B cell (primary cell): ENCODE data around the gene FTO. TPM values are rescaled to one million over a fixed set of nuclear protein-coding genes. Genes with fewer than 3 reads are reported as not detected.
"Not testable (repeated sequence)": the region's sequence is repeated elsewhere in the genome, so short reads cannot be mapped to it uniquely, and the experiment has no call there.

Experiments used
- ATAC-seq: fragments of 200-7000 bp; cut with Tn5 transposase; one replicate; pipeline ENCODE4 v1.10.0; 2021; ENCODE audit warnings: low read depth, mild to moderate bottlenecking, moderate number of reproducible peaks, moderate library complexity
- CTCF ChIA-PET: fragments of 350-600 bp; sonication (Branson Sonifier 250); formaldehyde crosslinking; loops from one replicate; lab custom pipeline; 2021; ENCODE audit warnings: antibody characterized with exemption, inconsistent platforms; lab: Charles Lee
- POLR2A ChIA-PET: fragments of 350-600 bp; sonication (Branson Sonifier 250); formaldehyde crosslinking; loops from one replicate; lab custom pipeline; 2021; ENCODE audit warnings: antibody characterized with exemption; lab: Charles Lee
- DNase-seq: peaks from one replicate; pipeline ENCODE4 v3.0.0; 2013
- H2AFZ ChIP-seq: 2 replicates; pipeline ENCODE4 v1.6.1; 2012; ENCODE audit warnings: mild to moderate bottlenecking, low read depth, low read length; ENCODE audit not compliant: insufficient read depth, poor library complexity, severe bottlenecking
- H3K27ac ChIP-seq, 2 donors: 1 replicate in 1 of 2; 2 replicates in 1 of 2; pipeline ENCODE4 v1.5.1; 2012 to 2013; ENCODE audit warnings: low read length in 2 of 2, mild to moderate bottlenecking in 2 of 2, moderate library complexity in 1 of 2
- H3K27me3 ChIP-seq, 4 experiments: fragments of 200-600 bp in 1 of 4; sonication (generic) in 1 of 4; replicated peaks in 1 of 4; 1 replicate in 2 of 4; 2 replicates in 2 of 4; pipeline versions ENCODE4 v1.6.1 to v1.7.0; 2013 to 2016; ENCODE audit warnings: low read length in 3 of 4, mild to moderate bottlenecking in 2 of 4, mixed read lengths in 1 of 4, moderate library complexity in 1 of 4; ENCODE audit not compliant: insufficient read depth in 4 of 4, control insufficient read depth in 3 of 4; ENCODE audit errors: control extremely low read depth in 1 of 4
- H3K36me3 ChIP-seq, 2 experiments: replicated peaks in 1 of 2; 1 replicate in 1 of 2; 2 replicates in 1 of 2; pipeline versions ENCODE4 v1.6.1 to v1.7.1; 2013; ENCODE audit warnings: low read length in 1 of 2; ENCODE audit not compliant: insufficient read depth in 2 of 2, control insufficient read depth in 1 of 2; ENCODE audit errors: control extremely low read depth in 1 of 2, extremely low read depth in 1 of 2
- H3K4me1 ChIP-seq, 2 donors: fragments of 200-600 bp in 1 of 2; sonication (generic) in 1 of 2; 1 replicate in 1 of 2; 2 replicates in 1 of 2; pipeline versions ENCODE4 v1.5.1 to v1.6.1; 2013 to 2017; ENCODE audit warnings: low read length in 2 of 2; ENCODE audit not compliant: control insufficient read depth in 2 of 2, insufficient read depth in 2 of 2
- H3K4me2 ChIP-seq: replicated peaks from 2 replicates; pipeline ENCODE3; 2012; ENCODE audit warnings: mild to moderate bottlenecking, low read depth, low read length; ENCODE audit not compliant: poor library complexity, severe bottlenecking
- H3K4me3 ChIP-seq, 5 experiments: fragments of 200-600 bp in 1 of 5; sonication (generic) in 1 of 5; 1 replicate in 3 of 5; 2 replicates in 2 of 5; pipeline versions ENCODE4 v1.5.1 to v1.7.0; 2011 to 2016; ENCODE audit warnings: low read length in 4 of 5, mild to moderate bottlenecking in 4 of 5, low read depth in 2 of 5, control low read depth in 1 of 5, moderate library complexity in 1 of 5; ENCODE audit not compliant: insufficient read depth in 1 of 5; ENCODE audit errors: control extremely low read depth in 1 of 5, extremely low read depth in 1 of 5
- H3K79me2 ChIP-seq: fragments of 200-600 bp; sonication (generic); one replicate; pipeline ENCODE4 v1.6.0; 2016; ENCODE audit warnings: low read length; ENCODE audit not compliant: control insufficient read depth, insufficient read depth
- H3K9ac ChIP-seq: fragments of 200-600 bp; sonication (generic); 2 replicates; pipeline ENCODE4 v1.6.1; 2017; ENCODE audit warnings: mild to moderate bottlenecking, low read length, moderate library complexity
- H3K9me3 ChIP-seq, 3 donors: one replicate each; pipeline versions ENCODE4 v1.6.1 to v1.7.1; 2013; ENCODE audit warnings: low read length in 2 of 3; ENCODE audit not compliant: control insufficient read depth in 2 of 3, insufficient read depth in 1 of 3; ENCODE audit errors: control extremely low read depth in 1 of 3
- H4K20me1 ChIP-seq: 2 replicates; pipeline ENCODE4 v1.6.0; 2012; ENCODE audit warnings: mild to moderate bottlenecking, low read length; ENCODE audit not compliant: insufficient read depth, control insufficient read depth, poor library complexity, severe bottlenecking
- H3K27ac Mint-ChIP-seq: one replicate; pipeline ENCODE4 v1.8.0; 2021; ENCODE audit warnings: mixed read lengths
- H3K27me3 Mint-ChIP-seq: one replicate; pipeline ENCODE4 v1.8.0; 2021; ENCODE audit warnings: mixed read lengths
- H3K4me1 Mint-ChIP-seq: one replicate; pipeline ENCODE4 v1.8.0; 2021; ENCODE audit warnings: mixed read lengths
- H3K4me3 Mint-ChIP-seq: one replicate; pipeline ENCODE4 v1.8.0; 2021; ENCODE audit warnings: mixed read lengths
- H3K9me3 Mint-ChIP-seq: one replicate; pipeline ENCODE4 v1.8.0; 2022; ENCODE audit warnings: mixed read lengths; ENCODE audit not compliant: insufficient read depth
- EZH2 ChIP-seq: IDR thresholded peaks from 2 replicates; pipeline ENCODE4 v1.6.1; 2012; ENCODE audit warnings: borderline replicate concordance, low read depth, mild to moderate bottlenecking, moderate library complexity, low read length; ENCODE audit not compliant: insufficient read depth, poor library complexity, severe bottlenecking
- WGBS: methylation state at CpG from one replicate; pipeline ENCODE4 v1.1.5; 2013; ENCODE audit warnings: missing lambda C conversion rate; ENCODE audit not compliant: insufficient coverage; 5-methylcytosine and 5-hydroxymethylcytosine counted together
- intact Hi-C: fragments of 100-400 bp; cut with micrococcal nuclease; formaldehyde crosslinking; loops from one replicate; pipeline ENCODE4 v1.10.0; 2022
- polyA plus RNA-seq: library from polyadenylated mRNA; depleted of rRNA; stranded (reverse); fragments of >200 nt; gene quantifications from 2 replicates; pipeline ENCODE4 v1.2.3, GENCODE V29; 2012
- total RNA-seq, 2 donors: library from RNA; stranded (reverse); fragments of 120-200 nt in 1 of 2; gene quantifications; 1 replicate in 1 of 2; 2 replicates in 1 of 2; pipeline versions ENCODE4 v1.2.3 to v1.2.4, GENCODE V29; 2013 to 2022
- TF ChIP-seq, protein P1 (sequence below): fragments of 200-600 bp; IDR thresholded peaks from one replicate; pipeline ENCODE4 v1.8.0; 2022; ENCODE audit warnings: antibody characterized with exemption, mild to moderate bottlenecking

Gene FTO
- total and polyA plus RNA-seq, 2 donors (not counting 1 experiment from before 2014, with no cell fraction given): 26.5 to 68.5 TPM

DNA sequence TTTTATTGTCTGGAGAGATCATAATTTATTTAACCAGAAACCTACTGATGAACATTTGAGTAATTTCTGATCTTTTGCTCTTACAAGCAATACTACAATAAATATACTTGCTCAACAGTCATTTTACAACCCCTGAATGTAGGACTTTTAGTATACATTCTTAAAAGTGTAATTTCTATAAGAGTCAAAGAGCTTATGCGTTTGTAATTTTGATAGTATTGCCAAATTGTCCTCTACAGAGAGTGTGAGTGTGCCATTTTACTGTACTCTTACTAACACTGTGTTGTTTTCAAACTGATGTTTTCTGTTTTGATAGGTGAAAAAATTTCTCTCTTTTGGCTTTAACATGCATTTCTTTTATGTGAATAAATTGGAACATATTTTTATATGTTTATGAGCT lies 139.1 kb downstream of the FTO start:
- no peak for DNase-seq
- ChIA-PET POLR2A (no interaction called here), CTCF (no interaction called here)
- no peaks in the 10 kb centered on the region for H3K27me3 ChIP-seq
- WGBS: no CpG with 5 or more reads among the region's 1 CpG
- H4K20me1 ChIP-seq: no peaks in the 10 kb centered on the region
- H3K4me3 ChIP-seq: no peak overlapping the region
- Mint-ChIP-seq H3K27me3 (no peaks in the 10 kb centered on the region), H3K27ac (no peak overlapping the region), H3K4me3 (no peak overlapping the region), H3K4me1 (peaks cover 16% of the 10 kb centered on the region), H3K9me3 (no peaks in the 10 kb centered on the region)
- H3K9ac ChIP-seq: no peak overlapping the region
- no peaks in the 10 kb centered on the region for H3K9me3 ChIP-seq
- TF ChIP-seq, protein P1, sequence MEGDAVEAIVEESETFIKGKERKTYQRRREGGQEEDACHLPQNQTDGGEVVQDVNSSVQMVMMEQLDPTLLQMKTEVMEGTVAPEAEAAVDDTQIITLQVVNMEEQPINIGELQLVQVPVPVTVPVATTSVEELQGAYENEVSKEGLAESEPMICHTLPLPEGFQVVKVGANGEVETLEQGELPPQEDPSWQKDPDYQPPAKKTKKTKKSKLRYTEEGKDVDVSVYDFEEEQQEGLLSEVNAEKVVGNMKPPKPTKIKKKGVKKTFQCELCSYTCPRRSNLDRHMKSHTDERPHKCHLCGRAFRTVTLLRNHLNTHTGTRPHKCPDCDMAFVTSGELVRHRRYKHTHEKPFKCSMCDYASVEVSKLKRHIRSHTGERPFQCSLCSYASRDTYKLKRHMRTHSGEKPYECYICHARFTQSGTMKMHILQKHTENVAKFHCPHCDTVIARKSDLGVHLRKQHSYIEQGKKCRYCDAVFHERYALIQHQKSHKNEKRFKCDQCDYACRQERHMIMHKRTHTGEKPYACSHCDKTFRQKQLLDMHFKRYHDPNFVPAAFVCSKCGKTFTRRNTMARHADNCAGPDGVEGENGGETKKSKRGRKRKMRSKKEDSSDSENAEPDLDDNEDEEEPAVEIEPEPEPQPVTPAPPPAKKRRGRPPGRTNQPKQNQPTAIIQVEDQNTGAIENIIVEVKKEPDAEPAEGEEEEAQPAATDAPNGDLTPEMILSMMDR: no peak
- no peak for TF ChIP-seq EZH2
- no peaks in the 10 kb centered on the region for H3K79me2 ChIP-seq
- peaks cover 0 to 5% of the 10 kb centered on the region in 2 experiments for H3K36me3 ChIP-seq
- no peak overlapping the region for H2AFZ ChIP-seq
- peaks cover 6 to 12% of the 10 kb centered on the region in 2 donors for H3K4me1 ChIP-seq
- intact Hi-C loops: no loop called here
- no peak for ATAC-seq
- no peak overlapping the region for H3K27ac ChIP-seq
- H3K4me2 ChIP-seq: no peak overlapping the region

DNA sequence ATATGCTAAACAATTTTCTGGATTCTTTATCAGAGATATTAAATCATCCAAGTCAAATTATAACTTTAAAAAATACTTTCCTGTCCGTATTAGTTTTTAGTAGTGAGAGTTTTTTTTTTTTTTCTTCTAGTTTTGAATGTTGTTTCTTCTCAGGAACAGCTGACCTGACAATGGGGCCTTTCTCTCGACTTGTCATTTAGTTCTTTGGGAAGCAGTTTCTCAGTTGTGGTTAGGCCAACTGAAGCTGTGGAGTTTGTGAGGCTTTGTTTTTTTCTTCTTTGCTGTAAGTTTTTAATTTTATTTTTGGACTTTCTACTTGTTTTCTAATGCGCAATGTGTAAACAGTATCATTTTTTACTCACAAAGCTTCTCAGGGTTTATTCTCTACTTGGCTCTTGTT lies 140.8 kb downstream of the FTO start:
- H3K27ac Mint-ChIP-seq: no peak overlapping the region
- CTCF ChIA-PET: interaction anchor here (0.7 kb wide), 1 partner anchor 564 kb away, joined by 3 read pairs; no protein-coding TSS in a partner anchor
- intact Hi-C loops: no loop called here

DNA sequence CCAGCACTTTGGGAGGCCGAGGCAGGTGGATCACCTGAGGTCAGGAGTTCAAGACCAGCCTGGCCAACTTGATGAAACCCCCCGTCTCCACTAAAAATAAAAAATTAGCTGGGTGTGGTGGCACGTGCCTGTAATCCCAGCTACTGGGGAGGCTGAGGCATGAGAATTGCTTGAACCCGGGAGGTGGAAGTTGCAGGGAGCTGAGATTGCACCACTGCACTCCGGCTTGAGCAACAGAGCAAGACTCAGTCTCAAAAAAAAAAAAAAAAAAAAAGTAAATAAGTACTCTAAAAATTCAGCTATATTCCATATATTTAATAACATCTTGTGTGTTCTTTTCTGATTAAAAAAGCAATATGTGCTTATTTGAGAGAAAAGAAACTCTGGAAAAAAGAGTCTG lies 142.6 kb downstream of the FTO start:
- ATAC-seq, H3K27ac ChIP-seq, H4K20me1 ChIP-seq, H2AFZ ChIP-seq, H3K4me2 ChIP-seq, intact Hi-C loops, DNase-seq, H3K4me3 ChIP-seq, H3K36me3 ChIP-seq, H3K9ac ChIP-seq, H3K4me3 Mint-ChIP-seq, H3K27me3 ChIP-seq, H3K27me3 Mint-ChIP-seq, H3K9me3 ChIP-seq, POLR2A ChIA-PET, H3K27ac Mint-ChIP-seq, H3K4me1 ChIP-seq, H3K79me2 ChIP-seq, H3K9me3 Mint-ChIP-seq, CTCF ChIA-PET: not testable (repeated sequence)
- peaks cover 17% of the 10 kb centered on the region for H3K4me1 Mint-ChIP-seq
- 80% methylated on average over 1 of the region's 5 CpGs for WGBS

More for the DNA sequence above, 140.8 kb downstream of the FTO start:
- Histone ChIP-seq H3K9me3 (no peaks in the 10 kb centered on the region), H3K36me3 (peaks cover 0 to 7% of the 10 kb centered on the region in 2 experiments), H3K27ac (no peak overlapping the region), H3K4me2 (no peak overlapping the region), H3K9ac (no peak overlapping the region), H3K27me3 (no peaks in the 10 kb centered on the region), H2AFZ (no peak overlapping the region), H3K4me1 (peaks cover 6 to 12% of the 10 kb centered on the region in 2 donors), H3K4me3 (no peak overlapping the region), H3K79me2 (no peaks in the 10 kb centered on the region), H4K20me1 (no peaks in the 10 kb centered on the region)
- DNase-seq: no peak
- Mint-ChIP-seq H3K4me3 (no peak overlapping the region), H3K9me3 (no peaks in the 10 kb centered on the region), H3K27me3 (no peaks in the 10 kb centered on the region), H3K4me1 (peaks cover 23% of the 10 kb centered on the region)
- 17% methylated on average over 1 of the region's 3 CpGs for WGBS
- no peak for ATAC-seq
- TF ChIP-seq, protein P1: no peak
- no peak for TF ChIP-seq EZH2
- POLR2A ChIA-PET: no interaction called here
